SHP77 (cell line): ENCODE results near the gene SNX18.
"Not testable (repeated sequence)": the region's sequence is repeated elsewhere in the genome, so short reads cannot be mapped to it uniquely, and the experiment has no call there.

Experiments
- DNase-seq, 2 experiments: peaks; one replicate each; lab custom pipeline; 2025; lab: John Stamatoyannopoulos, UW

Gene SNX18

DNA sequence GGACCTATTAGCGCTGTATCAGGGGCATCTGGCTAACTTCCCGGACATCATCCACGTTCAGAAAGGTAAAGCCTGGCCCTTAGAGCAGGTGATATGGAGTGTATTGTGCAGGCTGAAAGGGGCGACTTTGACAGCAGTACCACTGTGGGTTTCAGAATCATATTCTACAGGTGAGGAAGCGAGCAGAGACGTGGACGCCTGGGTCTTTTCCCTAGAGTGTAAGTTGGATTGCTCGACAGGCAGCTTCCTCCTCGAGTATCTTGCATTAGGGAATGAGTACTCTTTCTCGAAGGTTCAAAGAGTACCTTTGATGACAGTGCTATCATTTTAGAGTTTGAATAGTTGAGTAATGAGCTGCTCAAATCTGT lies 1.9 kb downstream of the SNX18 start:
- DNase-seq, result no peak

- DNase-seq, result no peak
Observed at GRCh38 chr5:54520438-54520846, 2.9 kb downstream of the SNX18 start.

DNA sequence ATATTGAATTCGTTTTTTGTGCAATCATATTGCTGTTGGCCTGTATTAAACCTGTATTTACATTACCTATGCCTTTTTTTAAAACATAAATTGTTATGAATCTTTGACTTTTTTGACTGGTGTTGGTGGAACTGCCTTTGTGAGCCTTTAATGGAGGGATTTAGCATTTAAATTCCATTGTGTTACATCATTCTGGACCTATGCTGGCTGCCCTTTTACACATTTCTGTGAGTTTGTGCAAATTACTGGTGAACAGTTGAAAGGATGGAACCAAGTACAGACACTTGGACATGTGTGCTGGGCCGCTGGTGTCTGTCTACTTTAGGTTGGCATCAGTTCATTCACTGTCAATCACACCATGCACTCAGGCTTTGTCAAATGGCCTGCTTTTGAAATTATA lies 3.4 kb downstream of the SNX18 start:
- DNase-seq, result no peak

DNA sequence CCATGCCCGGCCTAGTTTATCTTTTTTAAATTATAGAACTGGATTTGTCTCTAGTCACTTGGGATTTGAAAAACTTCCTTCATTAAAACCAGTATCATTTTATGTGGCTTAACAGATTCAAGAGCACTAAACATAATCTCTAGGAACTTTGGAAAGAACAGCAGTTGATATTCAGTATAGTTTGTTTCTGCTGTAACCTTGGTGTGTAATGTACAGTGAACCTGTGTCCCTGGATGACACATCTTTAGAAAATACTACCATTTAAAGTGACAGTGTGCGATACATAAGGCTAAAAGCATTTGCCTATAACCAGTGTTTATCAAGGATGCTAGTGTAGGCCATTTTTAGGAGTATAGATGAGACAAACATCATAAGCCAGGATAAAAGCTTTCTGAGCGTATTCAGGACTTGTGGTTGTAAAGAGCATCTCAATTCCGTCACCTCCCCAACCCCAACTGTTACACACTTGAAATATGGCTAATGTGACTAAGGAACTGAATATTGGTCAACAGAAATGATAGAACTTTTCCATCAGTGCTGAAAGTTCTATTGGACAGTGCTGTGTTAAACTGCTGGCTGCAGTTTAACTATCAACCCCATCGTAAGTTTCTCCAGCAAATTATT lies 4.4 kb downstream of the SNX18 start:
- DNase-seq, result no peak

DNA sequence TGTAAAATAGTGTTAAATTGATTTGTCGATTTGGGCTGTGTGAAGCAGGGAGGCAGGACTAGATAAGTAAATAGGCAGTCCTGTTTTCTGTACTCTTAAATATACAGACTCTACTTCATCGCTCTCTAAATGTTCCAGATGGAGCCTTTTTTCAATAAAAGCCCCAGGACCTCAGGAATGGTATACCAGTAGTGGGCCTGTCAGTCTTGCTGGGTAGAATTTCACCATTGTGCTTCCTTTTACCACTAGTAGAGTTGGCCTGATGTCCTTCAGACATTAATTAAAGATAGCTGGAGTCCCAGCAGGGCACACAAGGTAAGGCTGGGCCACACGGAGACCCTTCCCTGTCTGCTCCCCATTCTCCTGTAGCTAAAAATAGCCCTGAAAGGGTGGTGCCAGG lies 6.0 kb downstream of the SNX18 start:
- no peak for DNase-seq

DNA sequence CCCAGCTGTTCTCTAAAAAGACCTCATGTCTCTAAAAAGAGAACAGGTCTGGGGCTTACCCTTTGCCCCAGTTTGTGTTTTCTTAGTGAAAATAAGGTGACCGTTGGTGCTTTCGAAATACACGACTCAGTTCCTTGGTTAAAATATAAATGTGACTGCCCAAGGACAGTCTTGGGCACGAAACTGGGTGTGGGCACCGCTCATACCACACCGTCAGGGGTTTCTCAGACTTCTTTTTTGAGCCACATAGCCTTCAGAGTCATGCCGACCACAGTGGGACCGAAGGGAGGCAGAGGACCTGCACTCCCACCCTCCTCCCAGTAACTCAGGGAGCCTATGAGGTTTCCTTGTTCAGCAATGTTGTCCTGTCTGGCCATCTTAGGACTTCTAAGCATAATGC lies 6.5 kb downstream of the SNX18 start:
- no peak for DNase-seq

- no peak for DNase-seq
Observed at GRCh38 chr5:54524704-54525103, 7.1 kb downstream of the SNX18 start.

DNA sequence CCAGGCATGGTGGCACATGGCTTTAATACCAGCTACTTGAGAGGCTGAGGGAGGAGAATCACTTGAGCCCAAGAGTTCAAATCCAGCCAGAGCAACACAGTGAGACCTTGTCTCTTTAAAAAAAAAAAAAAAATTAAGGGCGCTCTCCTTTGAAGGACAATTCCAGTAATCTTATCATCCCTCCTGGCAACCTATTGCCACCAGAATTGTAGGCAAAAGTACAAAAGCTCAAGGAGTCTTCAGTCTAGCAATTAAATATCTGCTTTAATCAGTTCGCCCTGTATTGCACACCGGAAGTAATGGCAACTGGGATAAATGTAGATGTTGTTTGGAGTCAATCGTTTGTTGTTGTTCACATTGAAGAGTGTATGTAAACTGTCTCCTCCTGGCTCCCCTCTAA lies 7.7 kb downstream of the SNX18 start:
- no peak for DNase-seq

DNA sequence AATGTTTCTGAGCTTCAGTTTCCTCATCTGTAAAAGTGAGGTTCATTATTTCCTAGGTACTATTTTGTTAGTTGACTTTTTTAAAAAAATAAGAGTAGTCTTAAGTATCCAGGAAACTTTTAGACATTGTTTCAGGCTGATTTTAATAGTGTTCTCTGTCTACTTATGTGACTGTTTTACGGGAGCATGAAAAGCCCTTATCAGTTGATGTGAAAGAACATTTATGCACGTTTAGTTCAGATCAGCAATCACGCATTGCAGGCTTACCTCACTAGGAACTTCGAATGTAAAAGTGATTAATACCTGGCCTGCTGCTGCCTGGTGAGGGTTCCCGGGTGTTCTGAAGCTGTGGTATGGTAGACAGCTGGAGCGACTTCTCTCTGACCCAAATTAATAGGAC lies 8.1 kb downstream of the SNX18 start:
- no peak for DNase-seq

DNA sequence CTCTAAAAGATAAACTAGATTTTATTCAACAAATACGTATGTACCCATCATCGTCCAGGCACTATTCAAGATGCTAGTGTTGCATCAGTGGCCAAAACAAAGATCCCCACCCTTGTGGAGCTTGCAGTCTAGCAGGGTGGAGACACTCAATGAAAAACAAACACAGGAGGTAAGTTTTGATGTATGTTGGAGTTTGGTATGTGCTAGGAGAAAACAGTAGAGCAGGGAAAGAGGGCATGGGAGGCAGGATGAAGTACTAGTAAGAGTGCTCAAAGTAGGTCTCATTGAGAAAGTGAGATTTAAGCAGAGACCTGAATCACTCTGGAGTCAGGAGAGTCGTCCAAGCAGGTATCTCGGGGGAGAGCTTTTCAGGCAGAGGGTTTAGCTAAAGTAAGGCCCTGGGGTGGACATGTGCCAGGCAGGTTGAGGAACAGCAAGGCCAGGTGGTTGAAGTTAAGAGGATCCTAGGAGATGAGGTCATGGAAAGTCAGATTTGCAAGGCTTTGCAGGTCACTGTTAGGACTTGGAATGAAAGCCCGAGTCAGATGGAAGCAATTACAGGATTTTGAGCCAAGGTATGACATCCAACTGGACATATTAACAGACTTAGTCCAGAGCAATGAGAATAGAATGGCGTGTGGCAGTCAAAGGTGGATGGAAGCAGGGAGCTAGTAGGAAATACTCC lies 9.2 kb downstream of the SNX18 start:
- DNase-seq, result no peak

DNA sequence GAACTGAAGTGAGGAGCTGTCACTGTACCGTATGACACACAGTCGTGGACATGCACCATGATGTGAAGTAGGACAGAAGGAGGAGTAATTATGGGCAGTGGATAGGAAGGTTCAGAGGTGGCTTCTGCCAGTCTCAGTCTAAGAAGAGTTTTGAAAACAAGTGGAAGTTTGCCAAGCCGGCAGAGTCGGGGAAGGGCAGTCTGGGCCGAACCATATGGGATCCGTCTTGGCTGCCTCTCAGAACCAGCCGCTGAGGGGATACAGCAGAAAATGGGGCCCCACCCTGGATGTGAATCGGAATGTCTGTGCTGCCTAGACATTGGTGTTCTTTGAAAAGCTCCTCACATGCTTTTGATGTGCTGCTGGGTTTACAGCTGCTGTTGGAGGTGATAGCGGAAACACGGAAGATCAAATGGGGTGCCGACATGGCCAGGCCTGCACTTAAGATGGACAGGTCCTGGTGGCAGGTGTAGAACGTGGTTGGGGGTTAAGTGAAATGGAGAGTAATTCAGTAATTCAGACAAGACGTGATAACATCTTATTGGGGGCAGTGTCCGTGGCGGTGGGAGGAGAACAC lies 11.2 kb downstream of the SNX18 start:
- DNase-seq, result no peak

DNA sequence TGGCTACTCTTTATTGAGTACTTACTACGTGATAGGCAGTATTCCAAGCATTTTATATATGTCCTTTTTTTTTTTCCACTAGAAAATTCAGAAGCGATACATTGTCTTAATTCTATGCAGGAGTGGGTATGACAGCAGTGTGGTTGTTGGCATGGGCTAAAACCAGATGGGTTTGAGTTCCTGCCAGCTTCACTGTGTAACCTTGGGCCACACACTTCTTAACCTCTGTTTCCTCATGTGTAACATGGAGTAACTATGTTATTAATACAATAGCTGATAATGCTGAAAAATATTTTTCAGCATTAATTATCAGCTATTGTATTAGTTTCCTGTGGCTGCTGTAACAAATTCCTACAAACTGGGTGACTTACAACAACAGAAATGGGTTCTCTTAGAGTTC lies 12.0 kb downstream of the SNX18 start:
- no peak for DNase-seq

DNA sequence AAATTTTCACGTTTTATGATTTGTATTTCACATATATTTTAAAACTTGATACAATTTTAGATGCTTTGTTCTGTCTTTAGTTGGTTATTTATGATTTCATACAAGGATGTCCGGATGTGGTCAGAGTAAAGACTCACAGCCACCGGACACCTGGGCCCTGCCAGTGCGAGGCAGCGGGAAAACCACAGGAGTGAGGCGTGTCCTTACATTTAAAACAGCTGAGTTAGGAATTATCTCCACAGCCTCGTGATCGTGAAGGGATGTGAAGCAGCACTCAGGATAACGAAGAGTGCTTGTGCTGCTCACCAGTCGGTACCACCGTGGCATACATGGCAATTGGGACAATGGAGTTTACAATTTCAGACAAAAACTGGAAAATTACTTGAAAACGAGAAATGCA lies 14.0 kb downstream of the SNX18 start:
- DNase-seq, result no peak

GRCh38 chr5:54533541-54534190 lies 16.1 kb downstream of the SNX18 start:
- DNase-seq, result no peak

DNA sequence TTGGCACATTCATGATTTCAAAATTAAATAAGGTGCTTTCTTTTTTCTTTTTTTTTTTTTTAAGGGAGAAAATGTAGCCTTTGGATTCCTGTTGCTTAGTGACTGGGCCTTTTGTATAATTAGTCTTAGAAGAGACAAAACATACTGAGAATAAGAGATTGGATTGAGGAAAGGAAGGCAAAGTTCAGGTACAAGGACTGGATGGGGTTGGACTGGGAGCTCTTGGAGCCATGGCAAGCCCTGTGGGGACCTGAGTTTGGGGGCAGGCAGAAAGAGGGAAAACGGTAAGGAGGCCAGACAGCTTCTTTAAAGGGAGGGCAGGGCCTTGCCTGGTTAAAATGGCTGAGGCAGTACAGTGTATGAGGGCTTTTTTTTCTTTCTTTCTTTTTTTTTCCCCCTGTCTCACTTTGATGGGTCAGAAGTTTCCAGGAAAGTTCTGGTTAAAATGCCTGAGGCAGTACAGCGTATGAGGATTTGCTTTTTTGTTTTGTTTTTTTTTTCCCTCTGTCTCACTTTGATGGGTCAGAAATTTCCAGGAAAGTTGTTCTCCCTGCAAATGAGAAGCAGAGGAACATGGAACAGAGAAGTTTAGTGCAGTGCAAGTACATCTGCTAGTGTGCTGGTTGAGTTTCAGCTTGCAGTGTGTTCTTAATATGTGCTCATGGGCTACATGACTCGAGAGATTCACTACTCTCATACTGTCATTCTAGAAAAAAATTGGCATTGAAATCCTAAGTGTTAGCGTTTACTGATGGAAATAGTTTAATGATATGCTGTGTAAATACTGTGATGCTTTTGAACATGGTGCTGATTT lies 16.8 kb downstream of the SNX18 start:
- no peak for DNase-seq

DNA sequence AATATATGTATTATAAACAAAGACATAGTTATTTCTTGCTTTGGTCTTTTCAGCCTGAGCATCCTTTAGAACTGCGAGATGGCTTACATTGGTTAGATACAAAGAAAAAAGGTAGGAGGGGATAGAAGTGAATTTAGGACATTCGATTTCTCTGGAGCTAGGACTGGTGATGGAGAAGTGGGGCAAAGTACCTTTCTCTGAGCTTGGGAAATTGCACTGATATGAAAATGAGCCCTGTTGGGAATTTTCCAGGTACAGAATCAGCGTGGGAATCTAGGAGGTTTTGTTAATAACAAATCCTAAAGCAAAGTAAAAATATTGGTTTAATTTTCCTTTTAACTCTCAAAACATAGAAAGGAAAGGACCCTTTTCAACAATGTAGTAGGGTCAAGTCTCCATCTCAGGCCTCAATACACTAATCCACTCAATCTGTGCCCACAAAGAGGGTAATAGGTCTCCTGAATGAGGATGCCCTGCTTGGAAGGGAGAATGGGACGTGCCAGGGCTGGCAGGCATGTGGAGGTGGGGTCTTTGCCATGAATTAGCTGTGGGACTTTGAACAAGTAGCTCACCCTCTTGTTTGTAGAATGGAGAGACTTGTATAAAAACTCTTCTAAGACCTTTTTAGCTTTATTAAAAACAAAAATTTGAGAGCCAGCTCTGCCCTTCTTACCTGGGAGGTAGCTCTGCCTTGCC lies 17.7 kb downstream of the SNX18 start:
- no peak for DNase-seq

DNA sequence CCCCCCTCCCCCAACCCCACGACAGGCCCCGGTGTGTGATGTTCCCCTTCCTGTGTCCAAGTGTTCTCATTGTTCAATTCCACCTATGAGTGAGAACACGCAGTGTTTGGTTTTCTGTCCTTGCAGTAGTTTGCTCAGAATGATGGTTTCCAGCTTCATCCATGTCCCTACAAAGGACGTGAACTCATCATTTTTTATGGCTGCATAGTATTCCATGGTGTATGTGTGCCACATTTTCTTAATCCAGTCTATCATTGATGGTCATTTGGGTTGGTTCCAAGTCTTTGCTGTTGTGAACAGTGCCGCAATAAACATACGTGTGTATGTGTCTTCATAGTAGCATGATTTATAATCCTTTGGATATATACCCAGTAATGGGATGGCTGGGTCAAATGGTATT lies 18.8 kb downstream of the SNX18 start:
- DNase-seq, result not testable (repeated sequence)

DNA sequence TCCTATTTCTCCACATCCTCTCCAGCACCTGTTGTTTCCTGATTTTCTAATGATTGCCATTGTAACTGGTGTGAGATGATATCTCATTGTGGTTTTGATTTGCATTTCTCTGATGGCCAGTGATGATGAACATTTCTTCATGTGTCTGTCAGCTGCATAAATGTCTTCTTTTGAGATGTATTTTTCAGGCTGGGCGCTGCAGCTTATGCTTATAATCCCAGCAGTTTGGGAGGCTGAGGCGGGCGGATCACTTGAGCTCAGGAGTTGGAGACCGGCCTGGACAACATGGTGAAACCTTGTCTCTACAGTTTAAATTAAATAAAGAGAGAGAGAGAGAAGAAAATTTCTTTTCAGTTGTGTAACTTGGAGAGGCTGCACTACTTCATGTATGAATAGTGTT lies 19.3 kb downstream of the SNX18 start:
- not testable (repeated sequence) for DNase-seq

DNA sequence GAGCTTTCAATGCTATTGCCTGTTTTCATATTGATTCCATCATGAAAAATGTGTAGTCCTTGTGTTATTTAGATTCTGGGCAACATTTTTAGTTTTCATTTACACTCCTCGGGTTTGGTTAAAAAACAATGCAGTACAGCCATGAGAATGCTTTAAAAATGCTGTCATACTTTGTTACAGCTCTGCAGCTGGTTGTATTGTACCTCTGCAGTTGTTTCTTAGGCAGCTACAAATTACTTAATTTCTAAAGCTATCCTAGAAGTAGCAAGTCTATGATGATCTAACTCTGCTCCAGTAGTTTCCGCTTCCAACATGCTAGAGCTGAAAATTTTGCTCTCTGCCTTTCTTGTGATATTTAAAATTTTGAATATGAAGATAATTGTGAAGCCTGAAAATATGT lies 20.2 kb downstream of the SNX18 start:
- DNase-seq, result no peak

- no peak for DNase-seq
Observed at GRCh38 chr5:54538156-54538555, 20.6 kb downstream of the SNX18 start.

DNA sequence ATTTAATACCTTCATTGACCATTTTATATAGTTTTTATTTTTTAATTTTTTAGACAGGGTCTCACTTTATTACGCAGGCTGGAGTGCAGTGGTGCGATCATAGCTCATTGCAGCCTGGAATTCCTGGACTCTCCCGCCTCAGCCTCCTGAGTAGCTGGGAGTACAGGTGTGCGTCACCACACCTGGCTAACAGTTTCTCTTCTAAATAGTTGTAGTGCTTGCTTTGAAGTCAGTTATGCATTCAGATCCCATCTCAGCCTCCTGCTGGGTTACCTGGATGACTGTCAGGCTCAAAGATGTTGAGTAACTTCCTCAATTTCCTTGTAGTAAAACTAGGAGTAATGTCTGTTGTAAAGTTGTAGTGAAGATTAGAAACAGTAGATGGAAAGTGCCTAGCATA lies 21.4 kb downstream of the SNX18 start:
- DNase-seq, result no peak

DNA sequence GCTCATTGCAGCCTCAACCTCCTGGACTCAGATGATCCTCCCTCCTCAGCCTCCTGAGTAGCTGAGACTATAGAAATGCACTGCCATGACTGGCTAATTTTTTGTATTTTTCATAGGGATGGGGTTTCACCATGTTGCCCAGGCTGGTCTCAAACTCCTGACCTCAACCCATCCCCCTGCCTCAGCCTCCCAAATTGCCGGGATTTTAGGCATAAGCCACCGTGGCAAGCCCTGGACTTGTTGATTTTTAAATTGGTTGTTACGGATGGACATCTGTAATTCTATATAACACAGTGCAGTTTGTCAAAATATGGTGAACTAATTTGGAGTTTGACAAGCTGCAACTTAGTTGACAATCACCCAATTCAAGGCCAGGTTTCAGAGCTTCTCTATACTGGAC lies 22.7 kb downstream of the SNX18 start:
- DNase-seq, result no peak
